GM12878 (cell line): ENCODE measurements around the gene CDH9. TPM values are rescaled to one million over a fixed set of nuclear protein-coding genes. Genes with fewer than 3 reads are reported as not detected.

Source experiments
- ATAC-seq: fragments of 200-7000 bp; cut with Tn5 transposase; 3 replicates; pipeline ENCODE4 v1.9.1; 2020; ENCODE audit warnings: mild to moderate bottlenecking, moderate library complexity
- BruUV-seq: library from RNA; stranded (reverse); fragments of 400-500 nt; replicated peaks from 2 replicates; lab custom pipeline; 2021; lab: Mats Ljungman, UMichigan
- CTCF ChIA-PET: fragments of 300-600 bp; sonication (Branson Sonifier 250); formaldehyde crosslinking; extraction: SDS; loops from one replicate; lab custom pipeline; 2021; ENCODE audit warnings: inconsistent platforms; lab: Yijun Ruan, JAX
- POLR2A ChIA-PET: fragments of 350-600 bp; formaldehyde crosslinking; extraction: SDS; loops from one replicate; lab custom pipeline; 2021; ENCODE audit warnings: inconsistent platforms; lab: Charles Lee
- RAD21 ChIA-PET: fragments of 300-600 bp; sonication (Branson Sonifier 250); formaldehyde crosslinking; loops from one replicate; lab custom pipeline; 2023; ENCODE audit warnings: antibody characterized with exemption; ENCODE audit not compliant: unreplicated experiment; lab: Charles Lee
- SMC1A ChIA-PET: fragments of 300-600 bp; sonication (Branson Sonifier 250); formaldehyde crosslinking; loops from one replicate; lab custom pipeline; 2023; ENCODE audit not compliant: unreplicated experiment, uncharacterized antibody; lab: Charles Lee
- DNase-seq: peaks from one replicate; pipeline ENCODE4 v3.0.0-alpha.2; 2011; ENCODE audit warnings: low read depth, low spot score
- FAIRE-seq: peaks from 3 replicates; lab custom pipeline; 2011; peaks lifted over from hg19 to GRCh38; lab: Jason Lieb, UNC
- H2AFZ ChIP-seq: 2 replicates; pipeline ENCODE4 v1.6.0; 2011; ENCODE audit warnings: low read depth, low read length, control low read depth; ENCODE audit not compliant: control insufficient read depth
- H3K27ac ChIP-seq: 2 replicates; pipeline ENCODE4 v1.5.1; 2011; ENCODE audit warnings: control low read depth; ENCODE audit not compliant: control insufficient read depth, insufficient read depth
- H3K27me3 ChIP-seq, 2 experiments: replicated peaks in 1 of 2; 2 replicates each; pipeline versions ENCODE4 v1.6.0 to v1.6.1; 2011; ENCODE audit warnings: low read length in 1 of 2; ENCODE audit not compliant: control insufficient read depth in 2 of 2, insufficient read depth in 2 of 2
- H3K36me3 ChIP-seq, 2 experiments: 2 replicates each; pipeline ENCODE4 v1.5.1; 2011; ENCODE audit warnings: low read length in 1 of 2; ENCODE audit not compliant: control insufficient read depth in 2 of 2, insufficient read depth in 2 of 2
- H3K4me1 ChIP-seq: 2 replicates; pipeline ENCODE4 v1.6.1; 2011; ENCODE audit warnings: mild to moderate bottlenecking, low read length, moderate library complexity, mixed read lengths; ENCODE audit not compliant: control insufficient read depth, insufficient read depth
- H3K4me2 ChIP-seq: 2 replicates; pipeline ENCODE4 v1.6.0; 2011; ENCODE audit warnings: control low read depth; ENCODE audit not compliant: control insufficient read depth, insufficient read depth
- H3K4me3 ChIP-seq: fragments of 200-600 bp; sonication (generic); 2 replicates; pipeline ENCODE4 v1.5.1; 2016
- H3K79me2 ChIP-seq: 2 replicates; pipeline ENCODE4 v1.6.0; 2011; ENCODE audit warnings: low read length; ENCODE audit not compliant: control insufficient read depth, insufficient read depth
- H3K9ac ChIP-seq: 2 replicates; pipeline ENCODE4 v1.8.0; 2011; ENCODE audit warnings: low read length, control low read depth, mixed read lengths; ENCODE audit not compliant: control insufficient read depth, insufficient read depth
- H3K9me3 ChIP-seq: replicated peaks from 3 replicates; pipeline ENCODE4 v1.5.1; 2011; ENCODE audit warnings: mild to moderate bottlenecking, low read length; ENCODE audit not compliant: control insufficient read depth, insufficient read depth
- H4K20me1 ChIP-seq: 2 replicates; pipeline ENCODE4 v1.6.0; 2011; ENCODE audit not compliant: control insufficient read depth, insufficient read depth
- CEBPZ ChIP-seq: fragments of 150-350 bp; IDR thresholded peaks from 2 replicates; pipeline ENCODE4 v1.6.1; 2016; ENCODE audit warnings: low read depth, low read length
- DPF2 ChIP-seq: fragments of 450-650 bp; IDR thresholded peaks from 2 replicates; pipeline ENCODE4 v1.6.1; 2017; ENCODE audit warnings: mild to moderate bottlenecking
- ESRRA ChIP-seq: IDR thresholded peaks from 2 replicates; pipeline ENCODE4 v1.6.1; 2012; ENCODE audit warnings: mild to moderate bottlenecking, low read length, improper control_type of control experiment
- FOXM1 ChIP-seq: IDR thresholded peaks from 2 replicates; pipeline ENCODE4 v1.6.1; 2012; ENCODE audit warnings: low read depth, mild to moderate bottlenecking, inconsistent platforms, low read length, moderate library complexity
- MYB ChIP-seq: fragments of 150-350 bp; IDR thresholded peaks from 2 replicates; pipeline ENCODE4 v1.6.1; 2014; ENCODE audit warnings: mild to moderate bottlenecking, low read depth, low read length, borderline replicate concordance
- NRF1 ChIP-seq: conservative IDR thresholded peaks from 2 replicates; pipeline ENCODE4 v1.6.1; 2011; ENCODE audit warnings: mild to moderate bottlenecking, low read depth, low read length, improper control_type of control experiment
- PML ChIP-seq: IDR thresholded peaks from 2 replicates; pipeline ENCODE4 v1.6.1; 2012; ENCODE audit warnings: low read length, inconsistent platforms
- SKIL ChIP-seq: fragments of 450-650 bp; IDR thresholded peaks from 2 replicates; pipeline ENCODE4 v1.6.1; 2017; ENCODE audit warnings: mild to moderate bottlenecking, low read depth, inconsistent platforms; ENCODE audit not compliant: poor library complexity, severe bottlenecking
- SMC3 ChIP-seq: IDR thresholded peaks from 2 replicates; pipeline ENCODE4 v1.6.1; 2011; ENCODE audit warnings: low read length, improper control_type of control experiment, borderline replicate concordance
- SUPT20H ChIP-seq: IDR thresholded peaks from 2 replicates; pipeline ENCODE4 v1.6.1; 2011; ENCODE audit warnings: low read depth, mild to moderate bottlenecking, low read length, moderate library complexity, borderline replicate concordance; ENCODE audit not compliant: control insufficient read depth
- SUZ12 ChIP-seq: fragments of 200-600 bp; sonication (generic); IDR thresholded peaks from one replicate; pipeline ENCODE4 v1.6.1; 2018; ENCODE audit warnings: antibody characterized with exemption, mild to moderate bottlenecking; ENCODE audit not compliant: unreplicated experiment
- ZNF687 ChIP-seq: fragments of 450-650 bp; IDR thresholded peaks from 2 replicates; pipeline ENCODE4 v1.6.1; 2017; ENCODE audit warnings: mild to moderate bottlenecking, moderate library complexity
- WGBS: methylation state at CpG from one replicate; pipeline ENCODE4 v1.1.6; 2016; ENCODE audit warnings: low lambda C conversion rate; ENCODE audit not compliant: insufficient replicate concordance, insufficient coverage; ENCODE audit errors: missing lambda C conversion rate; 5-methylcytosine and 5-hydroxymethylcytosine counted together
- in situ Hi-C: fragments of 300-500 bp; cut with MboI; formaldehyde crosslinking; loops from 9 replicates; pipeline ENCODE4 v1.14.3; 2018; ENCODE audit warnings: mixed read lengths
- intact Hi-C: fragments of 100-400 bp; cut with micrococcal nuclease; formaldehyde crosslinking; loops from one replicate; pipeline ENCODE4 v1.14.2; 2022; ENCODE audit not compliant: unreplicated experiment
- polyA plus RNA-seq, 11 experiments: library from polyadenylated mRNA; depleted of rRNA in 4 of 11; unstranded in 6 of 11; stranded (reverse) in 5 of 11; fragments of >200 nt; fragmentation: Nextera tagmentation in 4 of 11; fragmentation: Illumina TruSeq in 1 of 11; extraction: Ambion mirVana in 4 of 11; extraction: Trizol in 1 of 11; gene quantifications; 1 replicate in 1 of 11; 2 replicates in 10 of 11; pipeline versions ENCODE4 v1.2.1 to v1.2.3, GENCODE V29; 2011 to 2016; ENCODE audit warnings: inconsistent platforms in 2 of 11, missing spikeins in 2 of 11, low read depth in 1 of 11
- total RNA-seq, 4 experiments: library from RNA; depleted of rRNA in 3 of 4; stranded (reverse); fragments of >200 nt in 3 of 4; fragmentation: Illumina TruSeq in 1 of 4; extraction: Trizol in 1 of 4; gene quantifications; 2 replicates each; pipeline versions ENCODE4 v1.2.1 to v1.2.3, GENCODE V29; 2013 to 2021

CDH9 gene
- total and polyA plus RNA-seq, 10 of the 15 experiments (the other 5 are each of a cell fraction or from before 2014, with no cell fraction given): not detected

GRCh38 chr5:27015758-27016157 is 22.6 kb downstream of the CDH9 start (continued):
- TF ChIP-seq SKIL: no peak
- TF ChIP-seq NRF1: no peak
- no peak for TF ChIP-seq DPF2
- TF ChIP-seq, all 136 proteins: peak for 0

GRCh38 chr5:27011274-27011673 is 27.1 kb downstream of the CDH9 start:
- ChIA-PET SMC1A (no interaction called here), POLR2A (no interaction called here), CTCF (no interaction called here), RAD21 (no interaction called here)
- H3K4me2 ChIP-seq: no peak overlapping the region
- no peaks in the 10 kb centered on the region for H3K79me2 ChIP-seq
- no peaks in the 10 kb centered on the region for H3K4me1 ChIP-seq
- WGBS: 31% methylated on average over 4 of the region's 4 CpGs
- BruUV-seq: no TSS peak
- no peak overlapping the region for H3K27ac ChIP-seq
- H3K4me3 ChIP-seq: no peak overlapping the region
- intact Hi-C loops (no loop called here), in situ Hi-C loops (no loop called here)
- TF ChIP-seq PML: no peak
- TF ChIP-seq ESRRA: no peak
- no peak for TF ChIP-seq SUPT20H
- no peak for TF ChIP-seq SUZ12
- no peak for TF ChIP-seq FOXM1
- TF ChIP-seq SMC3: no peak
- TF ChIP-seq MYB: no peak
- TF ChIP-seq CEBPZ: no peak
- TF ChIP-seq ZNF687: no peak
- no peak for TF ChIP-seq DPF2
- no peaks in the 10 kb centered on the region for H3K9me3 ChIP-seq
- no peak overlapping the region for H3K9ac ChIP-seq
- DNase-seq (no peak), ATAC-seq (no peak), FAIRE-seq (no peak)
- H3K27me3 ChIP-seq: no peaks in the 10 kb centered on the region
- no peaks in the 10 kb centered on the region for H3K36me3 ChIP-seq
- no peaks in the 10 kb centered on the region for H4K20me1 ChIP-seq
- no peak overlapping the region for H2AFZ ChIP-seq
